B cell (primary cell): ENCODE data around the gene TRERF1.

Source experiments
- EZH2 ChIP-seq: IDR thresholded peaks from 2 replicates; pipeline ENCODE4 v1.6.1; 2012; ENCODE audit warnings: borderline replicate concordance, low read depth, mild to moderate bottlenecking, moderate library complexity, low read length; ENCODE audit not compliant: insufficient read depth, poor library complexity, severe bottlenecking
- TF ChIP-seq, protein P1 (sequence below): fragments of 200-600 bp; IDR thresholded peaks from one replicate; pipeline ENCODE4 v1.8.0; 2022; ENCODE audit warnings: antibody characterized with exemption, mild to moderate bottlenecking

DNA sequence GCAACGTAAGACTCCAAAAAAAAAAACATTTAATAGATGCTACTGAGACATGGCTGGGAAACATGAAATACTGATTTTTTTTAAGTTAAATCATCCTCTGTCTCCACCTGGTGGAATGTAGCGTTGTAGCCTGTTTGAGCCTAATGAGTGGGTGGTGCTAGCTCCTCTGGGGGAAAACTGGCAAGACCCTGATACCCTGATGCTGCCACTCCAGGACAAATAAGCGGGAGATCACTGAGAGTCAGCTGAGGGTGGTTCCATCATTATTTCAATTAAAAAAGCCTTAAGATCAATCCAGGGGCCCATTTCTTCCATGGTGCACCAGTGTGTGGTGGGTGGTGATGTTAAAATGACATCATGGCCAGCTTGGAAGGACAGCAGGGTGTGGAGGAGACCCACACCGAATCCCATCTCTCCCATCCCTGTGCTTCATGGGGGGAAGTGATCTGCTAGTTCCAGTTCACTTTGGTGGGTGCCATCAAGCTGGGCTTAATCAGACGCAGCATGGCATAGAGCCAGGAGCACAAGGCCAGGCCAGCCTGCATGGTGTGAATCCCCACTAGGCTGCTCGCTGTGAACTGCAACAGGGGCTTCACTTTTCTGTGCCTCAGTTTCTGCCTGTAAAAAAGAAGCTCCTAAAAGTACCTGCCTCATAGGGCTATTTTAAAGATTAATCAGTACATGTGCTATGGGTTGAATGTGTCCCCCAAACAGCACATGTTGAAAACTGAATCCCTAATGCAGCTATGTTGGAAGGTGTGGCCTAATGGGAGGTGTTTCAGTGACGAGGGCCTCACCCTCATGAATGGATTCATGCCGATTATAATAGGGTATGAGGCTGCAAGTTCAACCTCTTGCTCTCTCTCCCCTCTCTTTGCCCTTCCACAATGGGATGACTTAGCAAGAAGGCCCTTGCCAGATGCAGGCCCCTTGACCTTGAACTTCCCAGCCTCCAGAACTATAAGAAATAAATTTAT, 221.1 kb downstream of the TRERF1 start:
- TF ChIP-seq, protein P1, sequence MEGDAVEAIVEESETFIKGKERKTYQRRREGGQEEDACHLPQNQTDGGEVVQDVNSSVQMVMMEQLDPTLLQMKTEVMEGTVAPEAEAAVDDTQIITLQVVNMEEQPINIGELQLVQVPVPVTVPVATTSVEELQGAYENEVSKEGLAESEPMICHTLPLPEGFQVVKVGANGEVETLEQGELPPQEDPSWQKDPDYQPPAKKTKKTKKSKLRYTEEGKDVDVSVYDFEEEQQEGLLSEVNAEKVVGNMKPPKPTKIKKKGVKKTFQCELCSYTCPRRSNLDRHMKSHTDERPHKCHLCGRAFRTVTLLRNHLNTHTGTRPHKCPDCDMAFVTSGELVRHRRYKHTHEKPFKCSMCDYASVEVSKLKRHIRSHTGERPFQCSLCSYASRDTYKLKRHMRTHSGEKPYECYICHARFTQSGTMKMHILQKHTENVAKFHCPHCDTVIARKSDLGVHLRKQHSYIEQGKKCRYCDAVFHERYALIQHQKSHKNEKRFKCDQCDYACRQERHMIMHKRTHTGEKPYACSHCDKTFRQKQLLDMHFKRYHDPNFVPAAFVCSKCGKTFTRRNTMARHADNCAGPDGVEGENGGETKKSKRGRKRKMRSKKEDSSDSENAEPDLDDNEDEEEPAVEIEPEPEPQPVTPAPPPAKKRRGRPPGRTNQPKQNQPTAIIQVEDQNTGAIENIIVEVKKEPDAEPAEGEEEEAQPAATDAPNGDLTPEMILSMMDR: no peak
- no peak for TF ChIP-seq EZH2
